WTC11 (cell line): ENCODE measurements around the gene POLA1.

Source experiments
- ARID4B ChIP-seq: sonication (generic); formaldehyde crosslinking; IDR thresholded peaks from 2 replicates; pipeline ENCODE4 v1.8.0; 2023; ENCODE audit warnings: missing genetic modification reagents, mild to moderate bottlenecking, borderline replicate concordance
- ATF2 ChIP-seq: sonication (generic); formaldehyde crosslinking; IDR thresholded peaks from 2 replicates; pipeline ENCODE4 v1.8.1; 2022; ENCODE audit warnings: low read depth, missing genetic modification reagents, borderline replicate concordance
- CREB1 ChIP-seq: sonication (generic); formaldehyde crosslinking; IDR thresholded peaks from 2 replicates; pipeline ENCODE4 v1.8.0; 2023; ENCODE audit warnings: mild to moderate bottlenecking, missing genetic modification reagents
- CTCF ChIP-seq: fragments of 200-600 bp; IDR thresholded peaks from 2 replicates; pipeline ENCODE4 v1.8.0; 2022; ENCODE audit warnings: antibody characterized with exemption
- IRF1 ChIP-seq: sonication (generic); formaldehyde crosslinking; IDR thresholded peaks from 2 replicates; pipeline ENCODE4 v1.8.0; 2023; ENCODE audit warnings: missing genetic modification reagents
- NR2C2 ChIP-seq: sonication (generic); formaldehyde crosslinking; IDR thresholded peaks from 2 replicates; pipeline ENCODE4 v1.8.0; 2022; ENCODE audit warnings: mild to moderate bottlenecking, missing genetic modification reagents
- SP1 ChIP-seq: sonication (generic); formaldehyde crosslinking; conservative IDR thresholded peaks from 2 replicates; pipeline ENCODE4 v1.8.1; 2022; ENCODE audit warnings: missing genetic modification reagents
- TCF7 ChIP-seq: sonication (generic); formaldehyde crosslinking; IDR thresholded peaks from 2 replicates; pipeline ENCODE4 v1.8.0; 2022; ENCODE audit warnings: mild to moderate bottlenecking, low read depth, missing genetic modification reagents, moderate library complexity
- TEAD4 ChIP-seq: sonication (generic); formaldehyde crosslinking; IDR thresholded peaks from 2 replicates; pipeline ENCODE4 v1.8.0; 2022; ENCODE audit warnings: mild to moderate bottlenecking, missing genetic modification reagents
- ZNF263 ChIP-seq: sonication (generic); formaldehyde crosslinking; IDR thresholded peaks from 2 replicates; pipeline ENCODE4 v1.8.1; 2022; ENCODE audit warnings: low read depth, mild to moderate bottlenecking, moderate library complexity, missing genetic modification reagents
- ZNF512 ChIP-seq: sonication (generic); formaldehyde crosslinking; IDR thresholded peaks from 2 replicates; pipeline ENCODE4 v1.8.1; 2022; ENCODE audit warnings: missing genetic modification reagents, borderline replicate concordance

- TF ChIP-seq CTCF (no peak), ZNF263 (no peak), ZNF512 (no peak), ATF2 (no peak), SP1 (no peak), ARID4B (no peak), IRF1 (CRISPR knock-in tag) (no peak), NR2C2 (no peak), TEAD4 (CRISPR knock-in tag) (no peak), CREB1 (no peak), TCF7 (no peak)
Observed at GRCh38 chrX:25043192-25043591, 349.5 kb downstream of the POLA1 start.
